Neural cell (in vitro differentiated cells): ENCODE data around the gene TTC39A. TPM values are rescaled to one million over a fixed set of nuclear protein-coding genes. Genes with fewer than 3 reads are reported as not detected.

Source experiments
- H2AFZ ChIP-seq: fragments of 200-600, 300-800 bp; sonication (generic), shearing (Covaris generic); 2 replicates; pipeline ENCODE4 v1.6.0; 2014; ENCODE audit warnings: low read depth, mild to moderate bottlenecking, antibody characterized with exemption, low read length, moderate library complexity
- H3F3A ChIP-seq: fragments of 200-600 bp; shearing (Covaris generic); 2 replicates; pipeline ENCODE4 v1.6.1; 2016; ENCODE audit warnings: mild to moderate bottlenecking, moderate library complexity, mixed read lengths, antibody characterized with exemption, low read length; ENCODE audit not compliant: insufficient read depth, poor library complexity, severe bottlenecking
- H3K27ac ChIP-seq: fragments of 200-600, 300-800 bp; sonication (generic), shearing (Covaris generic); 2 replicates; pipeline ENCODE4 v1.5.1; 2014; ENCODE audit warnings: mild to moderate bottlenecking, low read length, moderate library complexity
- H3K27me3 ChIP-seq: fragments of 300-800, 200-600 bp; sonication (generic), shearing (Covaris generic); 2 replicates; pipeline ENCODE4 v1.6.0; 2014; ENCODE audit warnings: mild to moderate bottlenecking, low read depth, low read length, moderate library complexity; ENCODE audit not compliant: insufficient read depth
- H3K36me3 ChIP-seq: fragments of 300-800, 200-600 bp; sonication (generic), shearing (Covaris generic); 2 replicates; pipeline ENCODE4 v1.5.1; 2014; ENCODE audit warnings: mild to moderate bottlenecking, antibody characterized with exemption, low read length, moderate library complexity; ENCODE audit not compliant: insufficient read depth
- H3K4me2 ChIP-seq: fragments of 300-800, 200-600 bp; sonication (generic), shearing (Covaris generic); 2 replicates; pipeline ENCODE4 v1.6.0; 2014; ENCODE audit warnings: mild to moderate bottlenecking, low read length
- H3K4me3 ChIP-seq: fragments of 300-800, 200-600 bp; sonication (generic), shearing (Covaris generic); 2 replicates; pipeline ENCODE4 v1.5.1; 2014; ENCODE audit warnings: mild to moderate bottlenecking, low read length, moderate library complexity
- H3K79me2 ChIP-seq: fragments of 200-600 bp; shearing (Covaris generic); replicated peaks from 2 replicates; pipeline ENCODE4 v1.6.0; 2014; ENCODE audit warnings: mild to moderate bottlenecking, low read length, moderate library complexity; ENCODE audit not compliant: insufficient read depth
- H3K9ac ChIP-seq: fragments of 300-800, 200-600 bp; sonication (generic), shearing (Covaris generic); 2 replicates; pipeline ENCODE4 v1.6.1; 2016; ENCODE audit warnings: mild to moderate bottlenecking, low read length, mixed read lengths
- H3K9me2 ChIP-seq: fragments of 200-600 bp; shearing (Covaris generic); 2 replicates; pipeline ENCODE4 v1.6.1; 2016; ENCODE audit warnings: mild to moderate bottlenecking, low read length, mixed read lengths; ENCODE audit not compliant: insufficient read depth
- H3K9me3 ChIP-seq: fragments of 200-600, 300-800 bp; sonication (generic), shearing (Covaris generic); 2 replicates; pipeline ENCODE4 v1.6.1; 2016; ENCODE audit warnings: mild to moderate bottlenecking, mixed run types, low read length, moderate library complexity, mixed read lengths
- H4K20me1 ChIP-seq: fragments of 200-600 bp; shearing (Covaris generic); 2 replicates; pipeline ENCODE4 v1.6.1; 2016; ENCODE audit warnings: mild to moderate bottlenecking, mixed run types; ENCODE audit not compliant: insufficient read depth
- EP300 ChIP-seq: fragments of 450-650 bp; conservative IDR thresholded peaks from 2 replicates; pipeline ENCODE4 v1.6.1; 2014; ENCODE audit warnings: antibody characterized with exemption, mild to moderate bottlenecking, moderate library complexity; ENCODE audit not compliant: poor library complexity, severe bottlenecking
- EZH2 ChIP-seq: fragments of 200-600, 300-800 bp; shearing (Covaris generic), sonication (generic); IDR thresholded peaks from 2 replicates; pipeline ENCODE4 v1.6.1; 2014; ENCODE audit warnings: antibody characterized with exemption, low read length, borderline replicate concordance, mild to moderate bottlenecking; ENCODE audit not compliant: insufficient read depth, poor library complexity, severe bottlenecking
- MXI1 ChIP-seq: fragments of 450-650 bp; conservative IDR thresholded peaks from 2 replicates; pipeline ENCODE4 v1.6.1; 2014; ENCODE audit warnings: antibody characterized with exemption, mild to moderate bottlenecking; ENCODE audit not compliant: poor library complexity, severe bottlenecking
- POLR2AphosphoS5 ChIP-seq: IDR thresholded peaks from 2 replicates; pipeline ENCODE4 v1.6.1; 2012
- RAD21 ChIP-seq: fragments of 450-650 bp; conservative IDR thresholded peaks from 2 replicates; pipeline ENCODE4 v1.6.1; 2014; ENCODE audit warnings: antibody characterized with exemption, mild to moderate bottlenecking, moderate library complexity
- SMC3 ChIP-seq: fragments of 450-650 bp; conservative IDR thresholded peaks from 2 replicates; pipeline ENCODE4 v1.6.1; 2014; ENCODE audit warnings: antibody characterized with exemption, mild to moderate bottlenecking, moderate library complexity; ENCODE audit not compliant: poor library complexity
- TAF1 ChIP-seq: IDR thresholded peaks from 2 replicates; pipeline ENCODE4 v1.6.1; 2012; ENCODE audit warnings: low read depth
- polyA plus RNA-seq: library from polyadenylated mRNA; depleted of rRNA; stranded (reverse); fragments of >200 nt; gene quantifications from 2 replicates; pipeline ENCODE4 v1.2.3, GENCODE V29; 2014
- TF ChIP-seq, protein P1 (sequence below): fragments of 450-650 bp; IDR thresholded peaks from 2 replicates; pipeline ENCODE4 v1.5.1; 2014; ENCODE audit warnings: antibody characterized with exemption, mild to moderate bottlenecking, moderate library complexity; ENCODE audit not compliant: poor library complexity, severe bottlenecking
- TF ChIP-seq, protein P2 (sequence below): IDR thresholded peaks from 2 replicates; pipeline ENCODE4 v1.6.1; 2012; ENCODE audit warnings: borderline replicate concordance

The TTC39A gene
- polyA plus RNA-seq, 1 donor from 2014 or later, result 1.1 TPM

- Histone ChIP-seq H3K9me3 (no peaks in the 10 kb centered on the region), H3K36me3 (no peaks in the 10 kb centered on the region), H3K4me3 (no peak overlapping the region), H4K20me1 (no peaks in the 10 kb centered on the region), H3K9me2 (no peaks in the 10 kb centered on the region), H3K4me2 (no peak overlapping the region), H3K27me3 (no peaks in the 10 kb centered on the region), H3F3A (no peaks in the 10 kb centered on the region), H3K9ac (no peak overlapping the region), H3K79me2 (no peaks in the 10 kb centered on the region), H2AFZ (no peak overlapping the region), H3K27ac (no peak overlapping the region)
- no peak for TF ChIP-seq TAF1
- TF ChIP-seq, protein P1, sequence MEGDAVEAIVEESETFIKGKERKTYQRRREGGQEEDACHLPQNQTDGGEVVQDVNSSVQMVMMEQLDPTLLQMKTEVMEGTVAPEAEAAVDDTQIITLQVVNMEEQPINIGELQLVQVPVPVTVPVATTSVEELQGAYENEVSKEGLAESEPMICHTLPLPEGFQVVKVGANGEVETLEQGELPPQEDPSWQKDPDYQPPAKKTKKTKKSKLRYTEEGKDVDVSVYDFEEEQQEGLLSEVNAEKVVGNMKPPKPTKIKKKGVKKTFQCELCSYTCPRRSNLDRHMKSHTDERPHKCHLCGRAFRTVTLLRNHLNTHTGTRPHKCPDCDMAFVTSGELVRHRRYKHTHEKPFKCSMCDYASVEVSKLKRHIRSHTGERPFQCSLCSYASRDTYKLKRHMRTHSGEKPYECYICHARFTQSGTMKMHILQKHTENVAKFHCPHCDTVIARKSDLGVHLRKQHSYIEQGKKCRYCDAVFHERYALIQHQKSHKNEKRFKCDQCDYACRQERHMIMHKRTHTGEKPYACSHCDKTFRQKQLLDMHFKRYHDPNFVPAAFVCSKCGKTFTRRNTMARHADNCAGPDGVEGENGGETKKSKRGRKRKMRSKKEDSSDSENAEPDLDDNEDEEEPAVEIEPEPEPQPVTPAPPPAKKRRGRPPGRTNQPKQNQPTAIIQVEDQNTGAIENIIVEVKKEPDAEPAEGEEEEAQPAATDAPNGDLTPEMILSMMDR, result no peak
- TF ChIP-seq RAD21, result no peak
- TF ChIP-seq MXI1, result no peak
- no peak for TF ChIP-seq EP300
- no peak for TF ChIP-seq POLR2AphosphoS5
- TF ChIP-seq, protein P2, sequence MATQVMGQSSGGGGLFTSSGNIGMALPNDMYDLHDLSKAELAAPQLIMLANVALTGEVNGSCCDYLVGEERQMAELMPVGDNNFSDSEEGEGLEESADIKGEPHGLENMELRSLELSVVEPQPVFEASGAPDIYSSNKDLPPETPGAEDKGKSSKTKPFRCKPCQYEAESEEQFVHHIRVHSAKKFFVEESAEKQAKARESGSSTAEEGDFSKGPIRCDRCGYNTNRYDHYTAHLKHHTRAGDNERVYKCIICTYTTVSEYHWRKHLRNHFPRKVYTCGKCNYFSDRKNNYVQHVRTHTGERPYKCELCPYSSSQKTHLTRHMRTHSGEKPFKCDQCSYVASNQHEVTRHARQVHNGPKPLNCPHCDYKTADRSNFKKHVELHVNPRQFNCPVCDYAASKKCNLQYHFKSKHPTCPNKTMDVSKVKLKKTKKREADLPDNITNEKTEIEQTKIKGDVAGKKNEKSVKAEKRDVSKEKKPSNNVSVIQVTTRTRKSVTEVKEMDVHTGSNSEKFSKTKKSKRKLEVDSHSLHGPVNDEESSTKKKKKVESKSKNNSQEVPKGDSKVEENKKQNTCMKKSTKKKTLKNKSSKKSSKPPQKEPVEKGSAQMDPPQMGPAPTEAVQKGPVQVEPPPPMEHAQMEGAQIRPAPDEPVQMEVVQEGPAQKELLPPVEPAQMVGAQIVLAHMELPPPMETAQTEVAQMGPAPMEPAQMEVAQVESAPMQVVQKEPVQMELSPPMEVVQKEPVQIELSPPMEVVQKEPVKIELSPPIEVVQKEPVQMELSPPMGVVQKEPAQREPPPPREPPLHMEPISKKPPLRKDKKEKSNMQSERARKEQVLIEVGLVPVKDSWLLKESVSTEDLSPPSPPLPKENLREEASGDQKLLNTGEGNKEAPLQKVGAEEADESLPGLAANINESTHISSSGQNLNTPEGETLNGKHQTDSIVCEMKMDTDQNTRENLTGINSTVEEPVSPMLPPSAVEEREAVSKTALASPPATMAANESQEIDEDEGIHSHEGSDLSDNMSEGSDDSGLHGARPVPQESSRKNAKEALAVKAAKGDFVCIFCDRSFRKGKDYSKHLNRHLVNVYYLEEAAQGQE, result no peak
- TF ChIP-seq SMC3, result no peak
- TF ChIP-seq EZH2, result no peak
Measured at GRCh38 chr1:51287966-51288365, 42.4 kb downstream of the TTC39A start.

DNA sequence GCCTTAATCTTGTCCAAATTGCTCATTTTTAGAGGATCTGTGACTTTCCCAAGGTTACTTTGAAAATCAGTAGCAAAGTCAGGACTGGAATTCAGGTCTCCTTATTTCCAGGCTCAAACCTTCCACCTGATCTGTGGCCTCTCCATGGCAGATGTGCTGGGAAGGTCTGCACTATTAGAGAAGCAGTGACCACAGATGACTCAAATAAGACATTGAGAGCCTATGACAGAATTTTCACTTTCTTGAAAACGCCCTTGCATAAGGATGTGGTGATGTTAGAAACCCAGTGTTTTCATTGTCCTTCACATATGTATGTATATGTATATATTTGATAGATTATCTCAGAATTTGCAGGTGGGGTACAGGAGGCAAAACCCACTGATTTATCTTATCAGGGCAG lies 45.3 kb downstream of the TTC39A start:
- Histone ChIP-seq H3K9me3 (no peaks in the 10 kb centered on the region), H3K27ac (no peak overlapping the region), H3K9ac (no peak overlapping the region), H2AFZ (no peak overlapping the region), H3K9me2 (no peaks in the 10 kb centered on the region), H3K4me2 (no peak overlapping the region), H3K4me3 (no peak overlapping the region), H3K79me2 (no peaks in the 10 kb centered on the region), H3K36me3 (no peaks in the 10 kb centered on the region), H4K20me1 (no peaks in the 10 kb centered on the region), H3K27me3 (no peaks in the 10 kb centered on the region), H3F3A (no peaks in the 10 kb centered on the region)
- TF ChIP-seq EZH2 (no peak), EP300 (no peak), RAD21 (no peak), SMC3 (no peak), TAF1 (no peak), MXI1 (no peak), POLR2AphosphoS5 (no peak)
